HG02885 (cell line): Measurements from ENCODE around the gene CCDC40.

Experiments used
- ATAC-seq: cut with Tn5 transposase; IDR thresholded peaks from one replicate; pipeline ENCODE4 v1.9.1; 2021; ENCODE audit warnings: mild to moderate bottlenecking; ENCODE audit not compliant: unreplicated experiment, poor library complexity

CCDC40 gene

DNA sequence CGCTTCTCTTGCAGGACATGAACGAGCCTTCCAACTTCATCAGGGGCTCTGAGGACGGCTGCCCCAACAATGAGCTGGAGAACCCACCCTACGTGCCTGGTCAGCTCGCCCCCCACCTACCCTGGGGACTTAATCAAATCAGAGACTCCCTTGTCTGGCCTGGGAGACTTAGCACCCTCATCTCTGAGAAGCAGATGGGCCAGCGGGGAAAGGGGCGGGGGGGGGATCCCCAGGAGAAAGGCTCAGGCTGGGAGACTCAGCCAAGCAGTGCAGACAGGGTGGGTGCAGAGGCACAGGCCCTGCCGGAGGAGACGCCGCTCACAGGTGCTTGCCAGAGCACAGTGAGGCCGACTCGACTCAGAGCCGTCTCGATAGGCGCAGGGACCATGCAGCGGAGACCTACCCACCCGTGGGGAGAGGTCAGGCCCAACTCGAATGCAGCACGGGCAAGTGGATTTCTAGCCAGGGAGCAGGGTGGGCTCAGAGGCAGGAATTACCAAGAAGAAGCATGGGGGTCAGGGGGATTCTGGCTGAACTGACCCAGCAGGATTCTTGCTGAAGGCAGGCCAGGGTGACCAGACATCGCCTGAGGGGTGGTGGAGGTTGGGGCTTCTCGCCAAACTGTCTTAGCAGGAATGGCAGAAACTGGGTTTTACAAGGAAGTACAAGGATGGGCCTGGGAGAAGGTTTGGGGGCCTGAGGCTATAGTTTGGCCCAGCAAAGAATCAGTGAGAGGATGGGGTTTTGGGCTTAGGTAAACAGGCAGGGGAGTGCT, 74.7 kb downstream of the CCDC40 start:
- ATAC-seq = no peak

DNA sequence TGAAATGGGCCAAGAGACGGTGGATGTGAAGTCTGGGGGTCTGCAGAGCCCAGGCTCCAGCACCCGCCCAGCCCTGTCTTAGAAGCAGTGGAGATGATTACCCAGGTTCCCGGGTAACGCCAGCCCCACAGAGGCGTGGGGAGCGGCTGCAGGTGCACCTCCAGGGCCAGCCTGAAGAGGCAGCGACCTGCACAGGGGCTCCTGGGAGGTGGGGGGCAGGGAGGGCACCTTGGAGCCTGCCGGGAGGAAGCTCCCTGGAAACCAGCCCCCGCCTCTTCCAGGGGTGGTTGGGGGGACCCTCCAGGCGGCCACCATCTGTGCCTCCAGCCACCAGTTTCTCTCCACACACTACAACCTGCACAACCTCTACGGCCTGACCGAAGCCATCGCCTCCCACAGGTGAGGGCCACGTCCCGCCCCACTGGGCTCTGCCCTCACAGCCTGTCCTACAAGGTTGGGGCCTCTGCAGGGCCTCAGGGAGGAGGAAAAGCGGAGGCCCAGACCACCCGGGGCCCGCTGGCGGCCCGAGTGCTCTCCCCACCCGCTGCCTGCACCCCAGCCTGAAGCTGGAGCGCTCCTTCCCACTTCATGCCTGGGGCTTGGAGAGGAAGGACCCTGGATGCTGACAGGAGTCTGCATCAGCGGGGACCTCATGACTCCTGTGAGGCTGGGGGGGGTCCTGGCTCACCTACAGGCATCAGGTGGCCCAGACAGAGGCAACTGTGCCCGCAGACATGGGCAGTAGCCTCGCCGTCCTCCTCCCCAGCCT, 75.4 kb downstream of the CCDC40 start:
- ATAC-seq = no peak

DNA sequence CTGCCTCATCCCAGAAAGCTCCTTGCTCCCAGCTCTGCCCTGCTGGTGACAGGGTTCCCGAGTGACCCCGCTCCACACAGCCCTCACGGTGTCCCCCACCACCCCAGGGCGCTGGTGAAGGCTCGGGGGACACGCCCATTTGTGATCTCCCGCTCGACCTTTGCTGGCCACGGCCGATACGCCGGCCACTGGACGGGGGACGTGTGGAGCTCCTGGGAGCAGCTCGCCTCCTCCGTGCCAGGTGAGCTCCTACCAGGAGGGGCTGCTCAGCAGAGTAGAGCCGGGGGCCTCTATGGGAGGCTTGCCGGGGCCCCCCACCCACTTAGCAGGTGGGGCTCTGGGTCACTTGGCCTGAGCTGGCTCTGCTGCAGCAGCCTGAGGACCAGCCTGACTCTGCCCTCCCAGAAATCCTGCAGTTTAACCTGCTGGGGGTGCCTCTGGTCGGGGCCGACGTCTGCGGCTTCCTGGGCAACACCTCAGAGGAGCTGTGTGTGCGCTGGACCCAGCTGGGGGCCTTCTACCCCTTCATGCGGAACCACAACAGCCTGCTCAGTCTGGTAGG, 76.1 kb downstream of the CCDC40 start:
- ATAC-seq = no peak

DNA sequence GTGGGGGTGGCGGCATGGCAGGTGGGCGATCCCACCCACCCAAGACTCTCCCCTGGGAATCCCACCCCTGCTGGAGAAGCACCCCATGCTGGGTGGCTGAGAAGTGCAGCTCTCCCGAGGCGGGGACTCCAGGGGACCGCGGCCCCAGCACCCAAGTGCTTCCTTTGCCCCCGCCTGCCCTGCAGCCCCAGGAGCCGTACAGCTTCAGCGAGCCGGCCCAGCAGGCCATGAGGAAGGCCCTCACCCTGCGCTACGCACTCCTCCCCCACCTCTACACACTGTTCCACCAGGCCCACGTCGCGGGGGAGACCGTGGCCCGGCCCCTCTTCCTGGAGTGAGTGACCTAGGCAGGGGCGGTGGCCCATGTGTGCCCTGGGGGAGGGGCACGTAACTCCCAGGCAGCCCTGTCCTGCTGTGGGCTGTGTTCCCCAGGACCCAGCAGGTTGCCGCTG, 76.6 kb downstream of the CCDC40 start:
- ATAC-seq = no peak

DNA sequence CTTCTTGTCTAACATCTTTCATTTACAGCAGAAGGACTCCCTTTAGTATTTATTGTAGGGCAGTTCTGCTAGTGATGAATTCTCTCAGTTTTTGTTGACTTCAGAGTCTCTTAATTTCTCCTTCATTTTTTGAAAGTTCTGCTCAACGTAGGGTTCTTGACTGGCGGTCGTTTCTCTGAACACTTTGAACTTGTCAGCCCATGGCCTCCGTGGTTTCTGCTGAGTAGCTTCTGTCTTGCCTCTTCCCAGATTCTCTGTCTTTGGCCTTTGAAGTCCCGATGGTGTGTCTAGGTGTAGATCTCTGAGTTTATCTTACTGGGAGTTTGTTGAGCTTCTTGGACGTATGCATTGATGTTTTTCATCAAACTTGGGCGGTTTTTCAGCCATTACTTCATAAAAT, 78.3 kb downstream of the CCDC40 start:
- no peak for ATAC-seq

DNA sequence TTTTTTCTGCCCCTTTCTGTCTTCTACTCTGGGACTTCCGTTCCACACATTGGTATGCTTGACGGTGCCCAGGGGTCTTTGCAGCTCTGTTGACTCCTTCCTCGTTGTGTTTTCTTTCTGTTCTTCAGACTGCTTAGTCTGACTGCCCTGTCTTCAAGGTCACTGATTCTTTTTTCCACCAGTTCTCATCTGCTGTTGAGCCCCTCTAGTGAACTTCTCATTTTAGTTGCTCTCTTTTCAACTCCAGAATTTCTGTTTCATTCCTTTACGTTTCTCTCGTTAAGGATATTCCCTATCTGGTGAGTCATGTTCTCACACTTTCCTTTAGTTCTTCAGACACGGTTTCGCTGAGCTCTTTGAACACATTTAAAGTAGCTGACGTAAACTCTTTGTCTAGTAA, 78.7 kb downstream of the CCDC40 start:
- ATAC-seq = no peak

DNA sequence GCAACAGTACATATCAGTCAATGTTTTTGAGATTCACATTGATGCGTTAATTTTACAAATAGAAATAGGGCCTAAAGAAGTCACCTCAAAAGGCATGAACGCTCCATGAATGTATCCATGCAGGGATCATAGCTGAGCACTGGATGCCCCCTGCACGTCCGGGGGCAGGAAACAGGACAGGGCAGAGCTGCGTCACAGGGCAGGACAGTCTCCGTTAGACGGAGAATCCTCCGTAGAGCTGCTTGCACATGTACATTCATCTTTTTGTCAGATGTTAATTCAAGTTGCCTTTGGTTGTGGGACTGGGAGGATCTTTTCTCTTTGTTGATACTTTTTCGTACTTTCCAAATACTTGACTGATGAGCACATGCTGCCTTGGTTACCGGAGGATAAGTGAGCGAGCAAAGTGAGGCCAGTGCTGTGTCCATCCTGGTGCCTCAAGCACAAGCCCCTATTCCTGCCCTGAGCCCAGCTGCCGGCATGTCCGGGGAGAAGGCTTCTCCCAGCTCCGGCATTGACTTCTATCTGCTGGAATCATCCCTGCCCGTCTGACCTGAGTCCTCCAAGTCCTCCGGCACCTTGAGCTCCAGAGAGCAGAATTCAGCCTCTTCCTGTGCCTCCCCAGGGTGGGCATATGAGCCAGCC, 80.0 kb downstream of the CCDC40 start:
- no peak for ATAC-seq

DNA sequence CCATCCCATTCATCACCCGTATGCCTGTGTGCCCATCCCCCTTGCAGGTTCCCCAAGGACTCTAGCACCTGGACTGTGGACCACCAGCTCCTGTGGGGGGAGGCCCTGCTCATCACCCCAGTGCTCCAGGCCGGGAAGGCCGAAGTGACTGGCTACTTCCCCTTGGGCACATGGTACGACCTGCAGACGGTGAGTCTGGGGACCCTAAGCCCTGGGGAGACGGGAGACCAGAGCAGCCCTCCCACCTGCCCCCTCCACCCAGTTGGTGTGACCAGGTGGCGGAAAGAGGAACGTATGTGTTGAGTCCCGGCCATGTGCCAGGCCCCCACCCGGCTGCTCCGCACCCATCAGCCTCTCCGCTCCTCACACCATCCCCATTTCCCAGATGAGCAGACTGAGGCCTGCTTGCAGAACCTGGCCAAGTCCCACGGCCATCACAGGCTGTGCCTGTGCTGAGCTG, 80.5 kb downstream of the CCDC40 start:
- no peak for ATAC-seq

DNA sequence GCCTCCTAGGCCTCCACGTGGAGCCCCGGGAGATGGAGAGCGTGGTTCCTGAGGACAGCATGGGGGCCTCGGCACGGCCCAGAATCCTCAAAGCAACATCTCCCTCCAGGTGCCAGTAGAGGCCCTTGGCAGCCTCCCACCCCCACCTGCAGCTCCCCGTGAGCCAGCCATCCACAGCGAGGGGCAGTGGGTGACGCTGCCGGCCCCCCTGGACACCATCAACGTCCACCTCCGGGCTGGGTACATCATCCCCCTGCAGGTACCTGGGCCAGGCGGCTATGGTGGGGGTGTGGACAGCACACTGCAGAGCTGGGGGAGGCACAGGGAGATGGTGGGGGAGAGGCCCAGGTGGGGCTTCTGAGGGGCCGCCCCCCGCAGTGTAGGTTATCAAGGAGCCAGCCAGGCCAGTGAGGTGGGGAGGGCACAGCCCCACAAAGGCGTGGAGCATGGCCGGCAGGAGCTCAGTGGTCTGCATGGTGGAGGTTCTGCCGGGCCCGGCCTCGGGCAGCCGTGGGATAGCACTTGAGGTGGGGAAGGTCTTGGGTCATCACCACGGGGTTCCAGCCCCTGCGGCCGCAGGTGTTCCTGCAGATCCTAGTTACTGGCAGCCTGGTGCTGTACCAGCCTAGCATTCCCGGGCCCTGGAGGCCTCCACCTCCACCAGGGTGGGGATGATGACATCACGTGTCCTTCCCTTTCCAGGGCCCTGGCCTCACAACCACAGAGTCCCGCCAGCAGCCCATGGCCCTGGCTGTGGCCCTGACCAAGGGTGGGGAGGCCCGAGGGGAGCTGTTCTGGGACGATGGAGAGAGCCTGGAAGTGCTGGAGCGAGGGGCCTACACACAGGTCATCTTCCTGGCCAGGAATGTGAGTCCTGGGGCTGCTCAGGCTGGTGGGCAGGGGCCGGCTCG, 81.3 kb downstream of the CCDC40 start:
- no peak for ATAC-seq

DNA sequence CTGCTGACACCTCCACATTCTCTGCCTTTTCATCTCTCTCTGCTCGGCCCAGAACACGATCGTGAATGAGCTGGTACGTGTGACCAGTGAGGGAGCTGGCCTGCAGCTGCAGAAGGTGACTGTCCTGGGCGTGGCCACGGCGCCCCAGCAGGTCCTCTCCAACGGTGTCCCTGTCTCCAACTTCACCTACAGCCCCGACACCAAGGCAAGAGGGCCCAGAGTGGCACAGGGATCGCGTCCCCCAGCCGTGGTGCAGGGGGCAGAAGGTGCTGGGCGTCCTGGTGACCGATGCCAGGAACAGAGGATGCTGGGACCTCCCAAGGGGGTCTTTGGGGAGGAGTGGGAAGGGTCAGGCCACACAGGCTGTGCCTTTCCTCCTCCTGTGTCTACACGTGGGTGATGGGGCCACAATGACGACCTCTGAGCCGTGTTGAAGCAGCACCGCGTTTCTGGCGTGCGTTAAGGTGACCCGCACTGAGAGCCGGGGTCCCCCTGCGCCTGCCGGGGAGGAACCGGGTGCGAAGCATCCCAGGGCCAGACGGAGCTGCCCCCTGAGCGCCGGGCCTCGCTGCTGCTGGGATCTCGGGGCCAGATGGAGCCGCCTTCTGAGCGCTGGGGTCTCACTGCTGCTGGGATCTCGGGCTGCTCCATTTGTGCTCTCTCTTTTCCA, 82.3 kb downstream of the CCDC40 start:
- no peak for ATAC-seq

DNA sequence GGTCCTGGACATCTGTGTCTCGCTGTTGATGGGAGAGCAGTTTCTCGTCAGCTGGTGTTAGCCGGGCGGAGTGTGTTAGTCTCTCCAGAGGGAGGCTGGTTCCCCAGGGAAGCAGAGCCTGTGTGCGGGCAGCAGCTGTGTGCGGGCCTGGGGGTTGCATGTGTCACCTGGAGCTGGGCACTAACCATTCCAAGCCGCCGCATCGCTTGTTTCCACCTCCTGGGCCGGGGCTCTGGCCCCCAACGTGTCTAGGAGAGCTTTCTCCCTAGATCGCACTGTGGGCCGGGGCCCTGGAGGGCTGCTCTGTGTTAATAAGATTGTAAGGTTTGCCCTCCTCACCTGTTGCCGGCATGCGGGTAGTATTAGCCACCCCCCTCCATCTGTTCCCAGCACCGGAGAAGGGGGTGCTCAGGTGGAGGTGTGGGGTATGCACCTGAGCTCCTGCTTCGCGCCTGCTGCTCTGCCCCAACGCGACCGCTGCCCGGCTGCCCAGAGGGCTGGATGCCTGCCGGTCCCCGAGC, 82.9 kb downstream of the CCDC40 start:
- ATAC-seq = no peak

DNA sequence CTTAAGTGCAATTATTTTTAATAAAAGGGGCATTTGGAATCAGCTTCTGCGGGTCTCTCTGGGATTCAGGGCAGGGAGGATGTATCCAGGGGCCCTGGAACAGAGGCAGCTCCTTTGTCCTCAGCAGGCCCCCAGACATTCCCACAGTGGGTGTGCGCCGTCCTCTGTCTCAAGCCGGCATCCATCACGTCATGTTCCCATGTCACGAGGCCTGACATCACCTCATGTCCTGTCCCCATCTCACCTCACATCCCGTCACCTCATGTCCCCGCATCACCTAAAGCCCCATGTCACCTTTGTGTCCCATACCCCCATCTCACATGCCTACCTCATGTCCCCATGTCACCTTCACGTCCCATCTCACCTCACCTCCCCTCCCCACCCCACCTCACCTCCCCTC, 83.4 kb downstream of the CCDC40 start:
- no peak for ATAC-seq

DNA sequence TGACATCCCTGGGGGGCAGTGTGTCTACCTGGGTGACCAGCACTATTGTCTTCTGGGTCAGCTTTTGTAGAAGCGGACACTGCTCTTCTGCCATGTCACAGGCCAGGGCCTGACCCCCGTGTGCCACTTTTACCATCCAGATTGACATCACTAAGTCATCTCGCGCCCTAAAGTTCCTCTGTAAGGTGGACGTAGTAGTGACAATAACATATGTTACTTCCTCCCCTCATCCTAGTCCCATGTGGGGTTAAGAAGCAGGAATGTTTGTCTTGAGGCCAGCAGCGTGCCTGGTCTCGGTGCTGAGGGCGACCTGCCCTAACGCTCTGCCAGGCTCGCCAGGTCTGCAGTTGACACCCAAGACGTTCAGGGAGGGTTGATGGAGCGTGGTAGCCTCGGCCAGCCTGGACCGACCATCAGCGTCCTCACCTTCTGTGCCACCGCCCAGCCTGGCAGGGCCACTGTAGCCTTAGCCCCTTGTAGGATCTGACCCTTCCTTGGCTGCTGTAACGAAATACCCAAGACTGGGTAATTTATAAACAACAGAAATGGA, 85.7 kb downstream of the CCDC40 start:
- no peak for ATAC-seq

DNA sequence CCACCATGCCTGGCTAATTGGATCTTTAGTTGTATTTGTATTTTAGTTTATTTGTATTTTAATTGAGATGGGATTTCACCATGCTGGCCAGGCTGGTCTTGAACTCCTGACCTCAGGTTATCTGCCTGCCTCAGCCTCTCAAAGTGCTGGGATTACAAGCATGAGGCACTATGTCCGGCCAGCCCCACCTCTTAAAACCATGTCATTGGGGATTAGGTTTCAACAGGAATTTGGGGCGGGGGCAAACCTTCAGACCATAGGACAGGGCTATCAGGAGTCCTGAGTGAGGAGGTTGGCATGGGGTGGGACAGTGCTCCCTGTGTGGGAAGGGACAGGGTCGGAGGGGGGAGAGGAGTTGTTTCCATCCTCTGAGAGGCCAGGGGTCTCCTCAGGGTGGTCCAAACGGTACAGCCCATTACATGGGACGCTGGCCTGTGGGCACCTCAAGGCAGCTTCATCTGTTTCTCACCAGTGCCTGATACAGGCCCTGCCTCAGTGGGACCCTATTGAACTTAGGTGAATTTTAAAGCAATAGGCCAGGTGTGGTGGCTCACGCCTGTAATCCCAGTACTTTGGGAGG, 86.6 kb downstream of the CCDC40 start:
- no peak for ATAC-seq

DNA sequence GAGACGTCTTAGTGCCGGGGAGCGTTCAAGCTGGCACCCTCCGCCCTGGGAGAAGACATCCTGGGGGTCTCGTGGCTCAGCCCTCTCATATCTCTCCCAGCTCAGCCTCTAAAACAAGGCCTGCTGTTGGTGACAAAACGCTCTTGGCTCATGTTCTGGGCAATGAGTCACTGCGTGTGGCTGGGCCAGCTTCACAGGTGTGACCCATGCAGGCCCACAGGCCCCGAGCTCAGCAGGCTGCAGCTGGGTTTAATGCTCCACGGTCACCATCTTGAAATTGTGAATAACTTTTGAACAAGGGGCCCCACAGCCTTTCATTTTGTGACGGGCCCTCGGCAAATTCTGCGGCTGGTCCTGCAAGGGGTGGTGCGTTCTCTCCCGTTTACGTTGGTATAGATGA, 87.3 kb downstream of the CCDC40 start:
- no peak for ATAC-seq

DNA sequence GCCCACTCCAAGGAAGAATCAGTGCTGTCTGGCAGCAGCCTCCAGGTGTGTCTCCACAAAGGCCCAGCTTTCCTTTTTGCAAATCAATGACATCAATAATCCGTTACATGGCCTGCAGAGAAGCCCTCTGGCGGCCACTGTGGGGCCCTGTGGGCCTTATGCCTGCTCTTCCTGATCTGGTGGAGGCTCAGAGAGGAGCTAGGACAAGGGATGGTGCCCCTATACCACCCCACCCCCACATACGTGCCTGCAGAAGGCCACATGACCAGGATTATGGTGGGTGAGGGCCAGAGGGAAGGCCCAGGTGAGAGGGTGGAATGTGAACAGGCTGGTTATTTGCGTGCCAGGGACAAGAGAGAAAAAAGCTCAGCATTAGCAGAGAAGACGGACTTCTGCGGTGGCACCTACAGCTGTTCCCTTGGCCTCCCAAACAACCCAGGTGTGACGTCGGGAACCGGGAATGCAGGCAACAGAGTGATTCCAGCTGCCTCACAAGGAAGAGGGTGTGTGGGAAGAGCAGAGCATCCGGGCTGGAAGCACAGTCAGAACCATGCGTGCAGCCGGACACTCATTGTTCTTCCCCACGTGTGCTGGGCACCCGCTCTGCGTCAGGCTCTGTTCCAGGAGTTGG, 88.0 kb downstream of the CCDC40 start:
- no peak for ATAC-seq

DNA sequence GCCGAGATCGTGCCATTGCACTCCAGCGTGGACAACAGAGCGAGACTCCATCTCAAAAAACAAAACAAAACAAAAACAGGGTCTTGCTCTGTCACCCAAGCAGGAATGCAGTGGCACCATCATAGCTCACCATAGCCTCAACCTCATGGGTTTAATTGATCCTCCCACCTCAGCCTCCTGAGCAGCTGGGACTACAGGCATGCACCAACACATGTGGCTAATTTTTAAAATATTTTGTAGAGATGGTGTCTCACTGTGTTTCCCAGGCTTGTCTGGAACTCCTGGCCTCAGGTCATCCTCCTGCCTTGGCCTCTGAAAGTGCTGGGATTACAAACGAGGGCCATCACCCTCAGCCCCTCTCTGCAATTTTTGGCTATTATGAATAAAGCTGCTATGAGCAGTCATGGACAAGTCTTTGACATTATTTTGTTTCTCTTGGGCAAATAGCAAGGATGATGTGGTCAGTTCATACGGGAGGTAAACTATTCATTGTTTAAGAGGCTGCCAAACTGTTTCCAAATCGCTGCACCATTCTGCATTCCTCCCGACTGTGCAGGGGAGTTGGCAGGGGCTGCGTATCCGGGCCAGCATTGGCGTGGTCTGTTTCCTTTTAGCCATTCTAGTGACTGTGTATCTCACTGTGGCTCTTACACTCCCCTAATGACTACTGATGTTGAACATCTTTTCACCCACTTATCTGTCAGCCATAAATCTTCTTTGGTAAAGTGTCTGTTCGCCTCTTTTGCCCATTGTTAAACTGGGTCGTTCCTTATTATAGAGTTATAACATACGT, 89.4 kb downstream of the CCDC40 start:
- no peak for ATAC-seq

DNA sequence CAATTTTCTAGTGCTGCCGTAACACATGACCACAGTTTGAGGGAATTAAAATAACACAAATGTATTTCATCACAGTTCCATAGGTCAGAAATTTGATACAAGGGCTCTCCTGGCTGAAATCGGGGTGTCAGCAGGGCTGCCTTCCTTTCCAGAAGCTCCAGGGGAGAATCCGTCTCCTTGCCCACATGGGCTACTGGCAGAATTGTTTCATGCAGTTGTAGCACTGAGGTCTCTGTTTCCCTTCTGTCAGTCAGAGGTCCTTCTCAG, 89.9 kb downstream of the CCDC40 start:
- no peak for ATAC-seq
